Mucosa of stomach (tissue), 1 donor: ENCODE measurements around the gene LMNA.

Experiments
- H3K27me3 ChIP-seq: one replicate; pipeline ENCODE4 v1.7.0; 2013; ENCODE audit warnings: mild to moderate bottlenecking, low read length; ENCODE audit not compliant: control insufficient read depth, insufficient read depth
- H3K36me3 ChIP-seq: one replicate; pipeline ENCODE4 v1.7.0; 2013; ENCODE audit warnings: low read length; ENCODE audit not compliant: control insufficient read depth, insufficient read depth
- H3K4me1 ChIP-seq: one replicate; pipeline ENCODE4 v1.7.0; 2013; ENCODE audit warnings: mild to moderate bottlenecking, low read length; ENCODE audit not compliant: control insufficient read depth, insufficient read depth
- H3K4me3 ChIP-seq: one replicate; pipeline ENCODE4 v1.7.0; 2013; ENCODE audit warnings: low read length
- H3K9ac ChIP-seq: one replicate; pipeline ENCODE4 v1.7.0; 2013; ENCODE audit warnings: mild to moderate bottlenecking, low read length, moderate library complexity
- H3K9me3 ChIP-seq: one replicate; pipeline ENCODE4 v1.7.0; 2013; ENCODE audit warnings: mild to moderate bottlenecking, low read length, moderate library complexity; ENCODE audit not compliant: control insufficient read depth
- donor health status: Pancreatic carcinoma.

Gene LMNA

DNA sequence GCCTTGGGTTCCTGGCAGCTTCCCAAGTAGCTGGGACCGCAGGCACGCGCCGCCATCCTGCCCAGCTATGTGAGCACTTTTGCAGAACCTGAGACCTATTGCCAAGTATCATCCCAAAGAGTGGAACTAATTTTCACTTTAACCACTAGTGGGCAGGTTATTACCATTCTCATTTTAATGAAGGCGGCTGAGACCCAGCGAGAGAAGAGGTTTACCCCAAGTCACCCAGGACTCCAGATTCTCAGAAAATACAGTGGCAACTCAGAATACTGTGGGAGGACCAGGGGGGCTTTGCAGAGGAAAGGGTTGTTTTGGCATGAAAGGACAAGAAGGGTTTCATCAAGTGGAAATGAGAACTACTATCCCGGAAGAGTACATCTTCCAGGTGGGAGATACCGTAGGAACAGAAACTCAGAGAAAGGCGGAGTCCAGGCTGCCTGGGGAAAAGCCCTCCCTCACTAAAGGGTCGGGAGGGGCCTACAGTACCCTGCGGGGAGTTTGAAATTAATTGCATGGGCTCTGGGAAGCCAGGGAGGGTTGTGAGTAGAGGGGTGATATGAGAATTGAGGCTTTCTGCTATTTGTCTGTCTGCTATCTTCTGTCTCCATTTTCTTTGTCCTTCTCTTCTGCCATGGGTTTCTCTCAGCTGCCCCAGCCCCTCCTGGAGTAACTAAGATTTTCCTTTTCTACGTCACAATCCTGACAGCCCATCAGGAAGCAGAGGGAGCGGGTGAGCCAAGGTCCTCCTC lies 31.7 kb downstream of the LMNA start:
- H3K36me3 ChIP-seq: no peaks in the 10 kb centered on the region
- H3K4me1 ChIP-seq: peaks cover 14% of the 10 kb centered on the region
- H3K9ac ChIP-seq: peak overlapping the region; percentile 45
- H3K9me3 ChIP-seq: no peaks in the 10 kb centered on the region
- H3K4me3 ChIP-seq: no peak overlapping the region
- H3K27me3 ChIP-seq: peaks cover 6% of the 10 kb centered on the region

DNA sequence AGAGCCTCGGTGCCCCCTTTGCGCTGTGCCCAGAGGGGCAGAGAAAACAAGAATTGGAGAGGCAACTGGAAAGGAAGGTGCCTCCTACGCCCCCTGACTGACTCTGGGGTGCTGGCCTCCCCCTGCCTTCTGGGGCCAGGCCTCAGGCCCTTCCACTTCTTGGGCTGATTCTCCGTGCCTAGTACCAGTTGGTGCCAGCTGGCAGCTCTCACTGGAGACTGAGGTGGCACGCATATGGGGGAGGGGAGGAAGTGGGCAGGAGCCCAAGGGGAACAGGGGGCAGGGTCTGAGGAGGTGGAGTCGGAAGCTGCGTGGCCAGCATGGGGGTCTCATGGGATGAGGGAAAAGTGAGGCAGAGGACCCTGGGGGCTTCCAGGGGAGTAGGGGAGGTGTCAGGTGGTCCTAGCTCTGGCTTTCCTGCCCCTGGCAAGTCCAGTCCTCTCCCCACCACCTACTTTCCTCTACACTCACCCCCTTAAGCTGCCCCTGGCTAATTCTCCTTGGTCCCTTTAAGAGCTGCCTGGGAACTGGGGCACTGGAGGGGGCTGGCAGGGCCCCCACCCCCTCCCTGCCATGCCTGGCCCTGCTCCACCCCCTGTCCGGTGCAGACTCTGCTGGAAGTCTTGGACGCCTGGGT lies 32.4 kb downstream of the LMNA start:
- Histone ChIP-seq H3K36me3 (no peaks in the 10 kb centered on the region), H3K9ac (peak overlapping the region; percentile 45), H3K9me3 (no peaks in the 10 kb centered on the region), H3K4me3 (no peak overlapping the region), H3K4me1 (peaks cover 14% of the 10 kb centered on the region), H3K27me3 (peaks cover 6% of the 10 kb centered on the region)

DNA sequence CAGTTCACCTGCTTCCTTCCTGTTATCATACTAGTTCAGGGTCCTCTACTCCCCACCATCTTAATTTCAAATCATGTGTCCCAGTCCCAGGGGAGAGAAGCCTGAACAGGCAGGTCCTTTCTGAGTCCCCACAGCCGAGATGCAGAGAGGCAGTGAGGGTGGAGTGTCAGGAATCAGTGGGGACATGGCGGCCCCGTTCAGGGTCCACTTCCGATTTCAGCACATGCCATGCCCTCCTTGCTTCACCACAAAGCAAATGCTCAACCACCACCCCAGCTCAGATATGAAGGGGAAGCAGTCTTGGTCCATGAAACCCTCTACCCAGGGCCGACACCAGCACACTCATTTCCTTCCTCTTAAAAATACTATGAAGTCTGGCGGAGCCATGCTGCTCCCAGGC lies 33.7 kb downstream of the LMNA start:
- peaks cover 6% of the 10 kb centered on the region for H3K27me3 ChIP-seq
- H3K4me1 ChIP-seq: peaks cover 19% of the 10 kb centered on the region
- no peak overlapping the region for H3K9ac ChIP-seq
- H3K9me3 ChIP-seq: no peaks in the 10 kb centered on the region
- H3K4me3 ChIP-seq: no peak overlapping the region
- no peaks in the 10 kb centered on the region for H3K36me3 ChIP-seq

DNA sequence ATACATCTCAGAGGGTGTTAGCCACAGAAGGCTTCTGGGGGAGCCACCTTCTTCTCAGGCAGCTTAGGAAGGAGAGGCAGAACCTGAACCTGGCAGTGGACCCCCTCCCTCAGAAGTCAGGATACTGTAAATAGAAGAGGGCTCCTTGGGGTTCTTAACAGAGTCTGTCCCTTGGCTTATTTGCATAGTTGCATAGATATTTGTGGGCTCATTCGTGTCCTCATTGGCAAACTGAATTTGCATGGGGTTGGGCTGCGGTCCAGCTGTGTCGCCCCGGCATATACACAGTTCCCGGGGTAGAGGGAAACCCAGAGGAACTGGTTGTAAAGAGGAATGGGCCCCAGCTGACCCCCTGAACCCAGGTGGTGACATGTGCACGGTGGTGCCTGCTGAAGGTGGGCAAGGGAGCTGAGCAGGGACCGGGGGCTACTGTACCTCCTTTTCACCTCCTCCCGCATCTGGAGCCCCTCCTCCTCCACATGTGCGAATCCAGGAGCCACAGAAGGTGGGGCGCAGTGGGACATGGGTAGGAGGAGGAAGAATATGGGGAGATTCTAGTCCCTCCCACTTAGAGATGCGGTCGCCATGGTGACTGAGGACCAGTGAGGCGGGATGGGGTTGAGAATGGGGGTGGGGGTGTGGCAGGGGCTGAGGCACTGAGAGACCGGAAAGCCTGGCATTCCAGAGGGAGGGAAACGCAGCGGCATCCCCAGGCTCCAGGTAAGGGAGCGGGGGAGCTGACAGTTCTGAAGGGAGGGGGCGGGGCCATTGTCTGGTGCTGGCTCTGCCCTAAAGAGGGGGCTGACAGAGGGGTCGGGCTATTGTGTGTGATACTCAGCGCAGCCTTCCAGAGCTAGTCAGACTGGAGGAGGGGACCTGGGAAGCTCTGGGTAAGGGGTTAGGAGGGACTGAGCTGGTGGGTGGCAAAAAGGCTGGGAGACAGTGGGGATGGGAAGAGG lies 35.1 kb downstream of the LMNA start:
- Histone ChIP-seq H3K4me1 (peaks cover 28% of the 10 kb centered on the region), H3K9ac (no peak overlapping the region), H3K27me3 (peaks cover 6% of the 10 kb centered on the region)

DNA sequence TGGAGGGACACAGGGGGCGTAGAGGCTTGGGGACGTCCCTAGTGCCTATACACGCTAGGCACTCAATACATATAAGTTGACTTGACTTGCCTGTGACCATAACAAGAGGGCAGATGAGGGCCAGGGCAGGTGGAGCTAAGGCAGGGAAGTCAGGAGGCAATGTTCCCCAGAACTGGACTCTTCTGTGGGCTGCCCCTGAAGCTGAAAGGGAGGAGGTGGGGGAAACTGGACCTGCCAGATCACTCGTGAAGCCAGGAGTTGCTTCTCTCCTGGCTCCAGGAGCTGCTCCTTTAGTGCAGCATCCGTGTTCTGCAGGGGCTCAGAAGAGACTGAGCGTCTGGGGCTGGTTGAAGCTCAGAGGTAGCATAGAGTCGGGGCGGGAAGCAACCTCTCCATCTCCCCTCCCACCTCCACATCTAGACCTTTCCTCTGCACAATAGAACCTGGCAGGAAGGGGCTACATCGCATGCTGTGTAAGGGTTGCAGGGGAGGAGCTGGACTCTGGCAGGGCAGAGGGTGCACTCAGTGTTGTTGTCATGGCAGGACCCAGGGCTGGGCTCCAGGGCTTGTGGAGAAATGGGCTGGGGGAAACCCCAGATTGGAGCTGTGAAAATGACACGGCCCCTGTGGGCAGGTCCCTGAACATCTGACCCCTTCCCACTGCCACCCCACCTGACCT lies 36.0 kb downstream of the LMNA start:
- no peak overlapping the region for H3K9ac ChIP-seq
- H3K27me3 ChIP-seq: peaks cover 6% of the 10 kb centered on the region
- H3K36me3 ChIP-seq: no peaks in the 10 kb centered on the region
- H3K9me3 ChIP-seq: no peaks in the 10 kb centered on the region
- H3K4me3 ChIP-seq: no peak overlapping the region
- peaks cover 28% of the 10 kb centered on the region for H3K4me1 ChIP-seq

More for the DNA sequence above, 35.1 kb downstream of the LMNA start:
- Histone ChIP-seq H3K36me3 (no peaks in the 10 kb centered on the region), H3K4me3 (no peak overlapping the region), H3K9me3 (no peaks in the 10 kb centered on the region)

DNA sequence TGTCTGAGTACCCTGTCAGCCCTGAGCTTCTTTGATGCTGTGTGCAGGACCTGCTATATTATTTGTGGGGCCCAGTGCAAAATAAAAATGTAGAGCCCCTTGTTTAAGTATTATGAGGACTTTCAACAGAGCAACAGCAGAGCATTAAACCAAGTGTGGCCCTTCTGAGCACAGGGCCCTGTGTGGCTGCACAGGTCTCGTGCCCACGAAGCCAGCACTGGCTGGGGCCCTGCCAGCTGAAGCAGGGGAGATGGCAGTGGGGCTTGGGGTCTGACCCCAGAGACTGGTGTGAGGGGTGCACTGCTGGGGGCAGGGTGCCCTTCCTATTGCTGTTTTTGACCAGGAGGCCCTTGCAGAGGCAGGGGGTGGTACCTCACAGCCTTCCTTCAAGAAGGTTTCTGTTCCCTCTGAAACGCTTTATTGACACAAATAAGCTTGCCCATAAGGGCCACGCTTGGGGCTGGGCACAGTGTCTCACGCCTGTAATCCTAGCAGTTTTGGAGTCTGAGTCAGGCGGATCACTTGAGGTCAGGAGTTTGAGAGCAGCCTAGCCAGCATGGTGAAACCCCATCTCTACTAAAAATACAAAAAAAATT lies 36.7 kb downstream of the LMNA start:
- no peak overlapping the region for H3K9ac ChIP-seq

DNA sequence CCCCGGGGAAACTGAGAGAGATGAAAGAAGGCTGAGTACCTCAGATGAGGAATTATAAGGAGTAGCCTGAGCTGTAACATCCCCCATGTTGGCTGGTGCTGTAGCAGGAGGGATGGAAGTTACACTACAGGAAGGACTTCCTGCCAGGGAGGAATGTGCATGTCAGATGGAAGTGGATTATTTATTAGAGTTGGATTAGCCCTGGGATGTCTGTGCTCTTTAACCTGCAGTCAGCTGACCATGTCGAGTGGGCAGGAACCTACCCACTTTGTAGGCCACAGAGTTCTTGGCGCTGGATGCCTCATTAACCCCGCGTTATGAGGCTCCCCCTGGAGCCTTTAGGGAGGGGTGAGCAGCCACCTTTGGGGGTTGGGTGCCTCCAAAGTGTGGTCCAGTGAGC lies 38.1 kb downstream of the LMNA start:
- no peaks in the 10 kb centered on the region for H3K36me3 ChIP-seq
- no peak overlapping the region for H3K9ac ChIP-seq
- H3K4me1 ChIP-seq: peaks cover 15% of the 10 kb centered on the region
- H3K9me3 ChIP-seq: no peaks in the 10 kb centered on the region
- peaks cover 6% of the 10 kb centered on the region for H3K27me3 ChIP-seq
- no peak overlapping the region for H3K4me3 ChIP-seq

More for the DNA sequence above, 36.7 kb downstream of the LMNA start:
- H3K27me3 ChIP-seq: peaks cover 6% of the 10 kb centered on the region
- no peaks in the 10 kb centered on the region for H3K36me3 ChIP-seq
- no peak overlapping the region for H3K4me3 ChIP-seq
- H3K9me3 ChIP-seq: no peaks in the 10 kb centered on the region
- H3K4me1 ChIP-seq: peaks cover 25% of the 10 kb centered on the region

DNA sequence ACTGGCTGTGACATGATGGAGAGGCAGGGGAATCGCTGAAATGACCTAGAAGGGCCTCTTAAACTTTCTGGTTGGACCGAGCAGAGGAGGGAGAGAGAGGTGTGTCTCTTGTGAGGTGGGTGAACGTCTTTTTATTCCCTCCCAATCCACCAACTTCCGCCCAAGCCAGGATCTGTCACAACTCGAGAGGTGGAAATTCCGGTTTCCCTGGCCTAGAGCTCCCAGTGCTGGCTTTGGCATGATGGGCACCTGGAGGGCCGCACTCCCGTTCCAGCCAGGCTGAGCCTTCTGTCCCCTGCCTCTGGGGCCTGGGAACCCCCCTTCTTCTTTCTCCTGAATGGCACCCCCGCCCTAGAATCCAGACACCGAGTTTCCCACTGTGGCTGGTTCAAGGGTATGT lies 38.9 kb downstream of the LMNA start, which contains the start of gene SEMA4A:
Gene SEMA4A, plus strand, starts transcription at position 224 of the 400 bp plus-strand sequence. CDS start 994 bp downstream, outside the sequence.
- Histone ChIP-seq H3K36me3 (no peaks in the 10 kb centered on the region), H3K4me1 (peaks cover 15% of the 10 kb centered on the region), H3K9me3 (no peaks in the 10 kb centered on the region), H3K4me3 (no peak within 1 kb of the TSS), H3K27me3 (peaks cover 6% of the 10 kb centered on the region), H3K9ac (peak within 1 kb of the TSS; percentile 36)

DNA sequence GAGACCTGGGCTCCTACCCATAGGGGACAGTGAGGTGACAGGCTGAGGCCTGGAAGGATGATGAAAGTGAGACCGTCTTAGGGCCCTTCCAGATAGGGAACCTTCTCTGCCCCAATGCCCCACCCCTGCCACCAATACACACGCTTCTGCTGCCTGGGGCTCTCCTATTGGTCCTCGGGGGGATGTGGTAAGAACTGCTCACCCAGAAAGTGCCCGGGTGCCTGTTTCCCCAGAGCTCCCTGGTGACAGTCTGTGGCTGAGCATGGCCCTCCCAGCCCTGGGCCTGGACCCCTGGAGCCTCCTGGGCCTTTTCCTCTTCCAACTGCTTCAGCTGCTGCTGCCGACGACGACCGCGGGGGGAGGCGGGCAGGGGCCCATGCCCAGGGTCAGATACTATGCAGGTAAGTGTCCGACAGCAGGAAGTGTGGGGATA lies 39.8 kb downstream of the LMNA start:
- Histone ChIP-seq H3K9ac (peak overlapping the region; percentile 36), H3K4me3 (no peak overlapping the region), H3K4me1 (peaks cover 15% of the 10 kb centered on the region), H3K9me3 (no peaks in the 10 kb centered on the region), H3K36me3 (no peaks in the 10 kb centered on the region), H3K27me3 (peaks cover 4% of the 10 kb centered on the region)

DNA sequence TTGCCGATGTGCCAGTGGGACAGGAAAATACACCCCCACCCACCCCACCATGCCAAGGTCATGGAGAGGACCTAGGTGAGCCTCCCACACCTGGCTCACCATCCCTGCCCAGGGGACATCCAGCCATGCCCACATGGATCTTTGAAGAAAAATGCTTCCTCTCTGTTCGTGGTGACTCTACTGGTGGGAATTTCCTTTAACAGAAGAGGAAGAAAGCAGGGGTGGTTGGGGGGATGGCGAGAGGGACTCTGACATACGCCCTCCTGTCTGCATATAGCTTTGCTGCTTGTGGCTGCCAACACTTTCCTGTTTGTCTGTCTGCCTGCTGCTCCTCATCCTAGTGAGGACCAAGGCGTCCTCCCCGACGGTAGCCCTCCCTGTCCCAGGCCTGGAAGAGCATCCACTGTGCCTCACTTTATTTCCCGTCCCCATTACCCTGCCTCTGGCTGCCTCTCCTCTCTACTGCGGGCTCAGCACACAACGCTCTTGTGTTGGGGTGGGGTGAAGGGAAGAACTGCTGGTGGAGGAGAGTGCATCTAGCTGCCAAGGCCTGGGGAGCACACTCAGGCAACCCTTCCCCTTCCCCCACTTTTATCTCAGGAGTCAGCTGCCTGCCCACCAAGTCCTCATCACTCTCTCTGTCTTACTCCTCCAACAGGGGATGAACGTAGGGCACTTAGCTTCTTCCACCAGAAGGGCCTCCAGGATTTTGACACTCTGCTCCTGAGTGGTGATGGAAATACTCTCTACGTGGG lies 41.4 kb downstream of the LMNA start:
- Histone ChIP-seq H3K27me3 (no peaks in the 10 kb centered on the region), H3K36me3 (no peaks in the 10 kb centered on the region), H3K9ac (peak overlapping the region; percentile 5), H3K4me1 (peaks cover 15% of the 10 kb centered on the region), H3K4me3 (no peak overlapping the region), H3K9me3 (no peaks in the 10 kb centered on the region)
